K562 (cell line): ENCODE measurements around the gene HNRNPU. TPM values are rescaled to one million over a fixed set of nuclear protein-coding genes. Genes with fewer than 3 reads are reported as not detected.

Experiments used
- ASH1L ChIP-seq: fragments of 450-650 bp; IDR thresholded peaks from 2 replicates; pipeline ENCODE4 v1.6.1; 2018; ENCODE audit warnings: borderline replicate concordance, mild to moderate bottlenecking, low read depth; ENCODE audit not compliant: partially characterized antibody
- ATF7 ChIP-seq: fragments of 450-650 bp; IDR thresholded peaks from 2 replicates; pipeline ENCODE4 v1.7.1; 2014; ENCODE audit warnings: mild to moderate bottlenecking, moderate library complexity
- BCL6 ChIP-seq: fragments of 250-450 bp; sonication (Bioruptor Pico); IDR thresholded peaks from 2 replicates; pipeline ENCODE4 v1.4.0; 2020
- CBX1 ChIP-seq: sonication (generic); IDR thresholded peaks from 2 replicates; pipeline ENCODE4 v1.6.1; 2016; ENCODE audit warnings: antibody characterized with exemption, low read depth, mild to moderate bottlenecking
- FOXP1 ChIP-seq: sonication (generic); formaldehyde crosslinking; IDR thresholded peaks from 2 replicates; pipeline ENCODE4 v1.8.0; 2022; ENCODE audit warnings: mild to moderate bottlenecking, missing genetic modification reagents
- GABPB2 ChIP-seq: fragments of 250-450 bp; sonication (Bioruptor Pico); conservative IDR thresholded peaks from 2 replicates; pipeline ENCODE4 v1.5.1; 2021; ENCODE audit warnings: mild to moderate bottlenecking
- HNRNPLL ChIP-seq: fragments of 200-400 bp; formaldehyde crosslinking; IDR thresholded peaks from 2 replicates; pipeline ENCODE4 v1.6.1; 2017; ENCODE audit warnings: low read length, low read depth, mild to moderate bottlenecking; ENCODE audit not compliant: poor library complexity, severe bottlenecking
- MECOM ChIP-seq: fragments of 250-450 bp; sonication (Bioruptor Pico); IDR thresholded peaks from 2 replicates; pipeline ENCODE4 v1.8.0; 2022; ENCODE audit warnings: inconsistent platforms
- NRF1 ChIP-seq, 2 experiments: fragments of 450-650 bp; IDR thresholded peaks in 1 of 2; conservative IDR thresholded peaks in 1 of 2; 2 replicates each; pipeline ENCODE4 v1.6.1; 2014; ENCODE audit warnings: mild to moderate bottlenecking in 2 of 2
- RUNX1 ChIP-seq: sonication (generic); IDR thresholded peaks from 2 replicates; pipeline ENCODE4 v1.6.1; 2016; ENCODE audit warnings: antibody characterized with exemption, low read depth
- TAF9B ChIP-seq: fragments of 450-650 bp; IDR thresholded peaks from 2 replicates; pipeline ENCODE4 v1.6.1; 2018; ENCODE audit warnings: mild to moderate bottlenecking; ENCODE audit not compliant: partially characterized antibody
- VEZF1 ChIP-seq: fragments of 200-800 bp; sonication (Bioruptor generic); IDR thresholded peaks from 2 replicates; pipeline ENCODE4 v1.6.1; 2017; ENCODE audit warnings: missing genetic modification characterization, missing compliant biosample characterization
- ZBTB33 ChIP-seq: sonication (generic); formaldehyde crosslinking; IDR thresholded peaks from 2 replicates; pipeline ENCODE4 v1.8.1; 2023; ENCODE audit warnings: mild to moderate bottlenecking, missing genetic modification reagents
- ZNF551 ChIP-seq: fragments of 250-450 bp; sonication (Bioruptor Pico); IDR thresholded peaks from 2 replicates; pipeline ENCODE4 v1.5.0; 2021; ENCODE audit warnings: mild to moderate bottlenecking, moderate library complexity
- ZNF766 ChIP-seq: fragments of 200-800 bp; sonication (Bioruptor generic); conservative IDR thresholded peaks from 2 replicates; pipeline ENCODE4 v1.6.1; 2016; ENCODE audit warnings: missing genetic modification characterization, missing compliant biosample characterization
- polyA plus RNA-seq, 8 experiments: library from polyadenylated mRNA; depleted of rRNA in 4 of 8; stranded (reverse) in 5 of 8; unstranded in 3 of 8; fragments of >200 nt; fragmentation: Nextera tagmentation in 2 of 8; fragmentation: Illumina TruSeq in 1 of 8; extraction: Ambion mirVana in 2 of 8; extraction: Trizol in 1 of 8; gene quantifications; 2 replicates each; pipeline versions ENCODE4 v1.2.1 to v1.2.3, GENCODE V29; 2011 to 2014; ENCODE audit warnings: inconsistent platforms in 1 of 8, missing spikeins in 1 of 8
- total RNA-seq, 7 experiments: library from RNA; depleted of rRNA in 6 of 7; stranded (reverse); fragments of >200 nt in 6 of 7; fragmentation: Illumina TruSeq in 2 of 7; extraction: Trizol in 2 of 7; gene quantifications; 2 replicates each; pipeline versions ENCODE4 v1.2.1 to v1.2.3, GENCODE V29; 2011 to 2021; ENCODE audit warnings: low replicate concordance in 1 of 7
- TF ChIP-seq, protein P1 (sequence below), 2 experiments: fragments of 450-650 bp; formaldehyde crosslinking in 1 of 2; IDR thresholded peaks; 2 replicates each; pipeline versions ENCODE4 v1.4.0 to v1.6.1; 2014 to 2020; ENCODE audit warnings: mild to moderate bottlenecking in 2 of 2, borderline replicate concordance in 1 of 2, low read depth in 1 of 2

Gene HNRNPU
- total and polyA plus RNA-seq, 9 of the 15 experiments (the other 6 are each of a cell fraction or from before 2014, with no cell fraction given): 159 to 777 (median 577) TPM

DNA sequence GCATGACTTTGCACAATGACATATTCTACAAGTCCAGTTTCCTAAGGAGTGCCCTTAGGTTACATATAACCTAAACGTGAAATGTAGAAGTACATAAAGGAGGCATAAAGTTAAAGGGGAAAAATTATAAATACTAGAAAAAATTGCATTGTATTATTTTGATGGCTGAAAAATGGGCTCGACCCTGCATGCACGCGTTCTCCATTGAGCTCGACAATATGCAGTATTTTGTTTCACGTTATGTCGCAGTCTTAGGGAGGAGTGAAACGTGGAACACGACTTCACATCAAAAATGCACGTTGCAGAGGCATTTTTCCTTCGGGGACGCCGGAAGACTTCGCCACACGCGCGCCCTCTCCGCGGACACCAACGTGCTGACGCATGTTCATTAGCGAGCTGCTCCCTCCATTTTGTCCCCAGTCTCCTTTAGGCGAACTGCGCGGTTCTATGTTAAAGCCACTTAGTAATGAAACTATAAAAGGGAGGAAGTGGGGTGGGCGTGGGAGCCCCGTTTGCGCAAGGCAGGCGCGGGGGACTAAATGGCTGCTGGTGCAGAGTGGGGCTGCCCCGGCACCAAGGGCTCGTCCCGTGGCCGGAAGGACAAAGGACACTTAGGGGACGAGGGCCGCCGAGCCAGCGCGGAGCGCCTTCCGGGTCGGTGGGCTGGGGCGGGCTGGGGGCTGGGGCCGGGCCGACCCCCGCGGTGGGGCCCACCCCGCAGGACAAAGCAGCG is 29.6 kb downstream of the HNRNPU start (continued):
- TF ChIP-seq RUNX1 (no peak), ATF7 (peak; percentile 50; the same call in 1 of the 2 replicates), TAF9B (peak; percentile 45), ZNF766 (CRISPR knock-in tag) (peak; percentile 59), VEZF1 (CRISPR knock-in tag) (peak; percentile 98; the same call in 1 of the 2 replicates), CBX1 (peak; percentile 92; the same call in 1 of the 2 replicates), ASH1L (peak; percentile 64), FOXP1 (CRISPR knock-in tag) (peak; percentile 93; the same call in 1 of the 2 replicates), ZBTB33 (CRISPR knock-in tag) (peak; percentile 68), GABPB2 (CRISPR knock-in tag) (0 out of 2 replicates have a peak, but pooled peaks have one; percentile 38), BCL6 (CRISPR knock-in tag) (no peak), MECOM (peak; percentile 76; the same call in 1 of the 2 replicates), ZNF551 (CRISPR knock-in tag) (peak; percentile 73; the same call in 1 of the 2 replicates), HNRNPLL (peak; percentile 88), NRF1 (conservative IDR thresholded peaks at IDR 0.05 in 1 of 2, IDR thresholded peaks at IDR 0.05 in 1 of 2) (peak; percentile 77 to 84)
- TF ChIP-seq, protein P1, sequence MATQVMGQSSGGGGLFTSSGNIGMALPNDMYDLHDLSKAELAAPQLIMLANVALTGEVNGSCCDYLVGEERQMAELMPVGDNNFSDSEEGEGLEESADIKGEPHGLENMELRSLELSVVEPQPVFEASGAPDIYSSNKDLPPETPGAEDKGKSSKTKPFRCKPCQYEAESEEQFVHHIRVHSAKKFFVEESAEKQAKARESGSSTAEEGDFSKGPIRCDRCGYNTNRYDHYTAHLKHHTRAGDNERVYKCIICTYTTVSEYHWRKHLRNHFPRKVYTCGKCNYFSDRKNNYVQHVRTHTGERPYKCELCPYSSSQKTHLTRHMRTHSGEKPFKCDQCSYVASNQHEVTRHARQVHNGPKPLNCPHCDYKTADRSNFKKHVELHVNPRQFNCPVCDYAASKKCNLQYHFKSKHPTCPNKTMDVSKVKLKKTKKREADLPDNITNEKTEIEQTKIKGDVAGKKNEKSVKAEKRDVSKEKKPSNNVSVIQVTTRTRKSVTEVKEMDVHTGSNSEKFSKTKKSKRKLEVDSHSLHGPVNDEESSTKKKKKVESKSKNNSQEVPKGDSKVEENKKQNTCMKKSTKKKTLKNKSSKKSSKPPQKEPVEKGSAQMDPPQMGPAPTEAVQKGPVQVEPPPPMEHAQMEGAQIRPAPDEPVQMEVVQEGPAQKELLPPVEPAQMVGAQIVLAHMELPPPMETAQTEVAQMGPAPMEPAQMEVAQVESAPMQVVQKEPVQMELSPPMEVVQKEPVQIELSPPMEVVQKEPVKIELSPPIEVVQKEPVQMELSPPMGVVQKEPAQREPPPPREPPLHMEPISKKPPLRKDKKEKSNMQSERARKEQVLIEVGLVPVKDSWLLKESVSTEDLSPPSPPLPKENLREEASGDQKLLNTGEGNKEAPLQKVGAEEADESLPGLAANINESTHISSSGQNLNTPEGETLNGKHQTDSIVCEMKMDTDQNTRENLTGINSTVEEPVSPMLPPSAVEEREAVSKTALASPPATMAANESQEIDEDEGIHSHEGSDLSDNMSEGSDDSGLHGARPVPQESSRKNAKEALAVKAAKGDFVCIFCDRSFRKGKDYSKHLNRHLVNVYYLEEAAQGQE (IDR thresholded peaks at IDR 0.05; ENCODE audit: borderline replicate concordance): no peak
- TF ChIP-seq, protein P1 (CRISPR knock-in tag; IDR thresholded peaks at IDR 0.05; ENCODE audit: low read depth): no peak; the same call in 1 of the 2 replicates
